GM12892 (cell line): ENCODE measurements around the gene PIK3R5.

Source experiments
- POLR2A ChIP-seq: IDR thresholded peaks from 2 replicates; pipeline ENCODE4 v1.6.1; 2011; ENCODE audit warnings: low read depth, low read length, control low read depth
- TAF1 ChIP-seq: IDR thresholded peaks from 2 replicates; pipeline ENCODE4 v1.6.1; 2011; ENCODE audit warnings: low read depth, mild to moderate bottlenecking, control low read depth, low read length, borderline replicate concordance

DNA sequence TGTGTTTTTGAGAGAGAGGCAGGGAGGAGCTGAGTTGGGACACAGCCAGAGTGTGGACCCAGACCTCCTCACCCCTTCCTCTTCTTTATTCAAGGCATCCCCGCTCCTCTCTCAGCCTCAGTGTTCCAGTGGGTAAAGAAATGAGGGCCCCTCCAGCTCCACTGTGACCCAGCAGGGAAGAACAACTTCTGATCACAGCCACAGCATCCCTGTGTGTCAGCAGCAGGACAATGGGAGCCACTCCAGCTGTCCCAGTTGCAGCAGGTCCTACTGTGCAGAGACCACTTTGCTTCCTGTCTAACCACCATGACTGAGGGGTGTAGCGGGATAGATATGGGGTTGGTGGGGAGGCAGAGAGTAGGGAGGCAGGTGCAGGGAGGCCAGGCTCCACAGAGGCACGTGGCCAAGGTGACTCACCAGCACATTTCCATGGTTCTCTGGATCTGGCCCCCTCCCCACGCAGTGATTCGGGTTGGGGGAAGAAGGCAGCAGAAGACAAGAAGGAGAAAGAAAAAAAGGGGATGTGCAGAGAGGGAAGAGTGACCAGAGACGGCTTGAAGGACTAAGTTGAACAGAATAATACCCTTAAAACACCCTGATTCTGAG lies 24.5 kb downstream of the PIK3R5 start:
- TF ChIP-seq POLR2A, result no peak
- TF ChIP-seq TAF1, result no peak
